IMR-90 (cell line): ENCODE results near the gene TRPM6. TPM values are rescaled to one million over a fixed set of nuclear protein-coding genes. Genes with fewer than 3 reads are reported as not detected.

Experiments used
- ATAC-seq: fragments of 200-7000 bp; cut with Tn5 transposase; 2 replicates; pipeline ENCODE4 v1.9.1; 2020; ENCODE audit warnings: low read depth, mild to moderate bottlenecking, moderate library complexity
- BruUV-seq: library from RNA; stranded (reverse); fragments of 400-500 nt; replicated peaks from 2 replicates; lab custom pipeline; 2021; lab: Mats Ljungman, UMichigan
- CTCF ChIA-PET: fragments of 300-600 bp; formaldehyde crosslinking; extraction: SDS; loops from one replicate; lab custom pipeline; 2021; ENCODE audit warnings: antibody characterized with exemption; lab: Yijun Ruan, JAX
- POLR2A ChIA-PET: fragments of 300-600 bp; sonication (Branson Sonifier 250); formaldehyde crosslinking; loops from one replicate; lab custom pipeline; 2022; ENCODE audit warnings: antibody characterized with exemption; ENCODE audit not compliant: unreplicated experiment; lab: Charles Lee
- DNase-seq: peaks from one replicate; pipeline ENCODE4 v3.0.0; 2013
- H2AFZ ChIP-seq: replicated peaks from 2 replicates; pipeline ENCODE3; 2013; ENCODE audit warnings: low read length, mild to moderate bottlenecking; ENCODE audit not compliant: poor library complexity
- H2AK5ac ChIP-seq: 2 replicates; pipeline ENCODE4 v1.6.1; 2013; ENCODE audit warnings: low read depth, low read length, inconsistent platforms
- H2AK9ac ChIP-seq: replicated peaks from 2 replicates; pipeline ENCODE3; 2013; ENCODE audit warnings: mild to moderate bottlenecking, low read depth, low read length, moderate library complexity; ENCODE audit not compliant: poor library complexity
- H2BK120ac ChIP-seq: 2 replicates; pipeline ENCODE4 v1.6.1; 2013; ENCODE audit warnings: low read depth, low read length, inconsistent platforms
- H2BK15ac ChIP-seq: 3 replicates; pipeline ENCODE4 v1.6.1; 2013; ENCODE audit warnings: low read depth, low read length, inconsistent platforms
- H2BK20ac ChIP-seq: 2 replicates; pipeline ENCODE4 v1.6.1; 2013; ENCODE audit warnings: low read depth, mild to moderate bottlenecking, inconsistent platforms, low read length, moderate library complexity
- H2BK5ac ChIP-seq: 2 replicates; pipeline ENCODE4 v1.6.1; 2013; ENCODE audit warnings: mild to moderate bottlenecking, low read depth, low read length, inconsistent platforms; ENCODE audit not compliant: poor library complexity, severe bottlenecking
- H3K14ac ChIP-seq: replicated peaks from 2 replicates; pipeline ENCODE4 v1.6.1; 2013; ENCODE audit warnings: low read depth, low read length, inconsistent platforms
- H3K18ac ChIP-seq: 2 replicates; pipeline ENCODE4 v1.6.1; 2013; ENCODE audit warnings: low read depth, low read length, control low read depth
- H3K23ac ChIP-seq: 2 replicates; pipeline ENCODE4 v1.6.1; 2013; ENCODE audit warnings: low read depth, low read length, inconsistent platforms
- H3K27ac ChIP-seq: 2 replicates; pipeline ENCODE4 v1.5.1; 2013; ENCODE audit warnings: mild to moderate bottlenecking, control low read depth, low read length; ENCODE audit not compliant: insufficient read depth
- H3K27me3 ChIP-seq: 2 replicates; pipeline ENCODE4 v1.6.1; 2013; ENCODE audit warnings: low read length; ENCODE audit not compliant: control insufficient read depth, insufficient read depth
- H3K36me3 ChIP-seq: 2 replicates; pipeline ENCODE4 v1.6.1; 2013; ENCODE audit warnings: low read length, mixed read lengths; ENCODE audit not compliant: control insufficient read depth, insufficient read depth
- H3K4ac ChIP-seq: 2 replicates; pipeline ENCODE4 v1.6.1; 2013; ENCODE audit warnings: low read depth, low read length, inconsistent platforms
- H3K4me1 ChIP-seq: 2 replicates; pipeline ENCODE4 v1.6.1; 2013; ENCODE audit warnings: low read length, mixed read lengths; ENCODE audit not compliant: control insufficient read depth, insufficient read depth
- H3K4me2 ChIP-seq: 2 replicates; pipeline ENCODE4 v1.6.1; 2013; ENCODE audit warnings: low read depth, mild to moderate bottlenecking, control low read depth, low read length, moderate library complexity
- H3K4me3 ChIP-seq: 2 replicates; pipeline ENCODE4 v1.5.1; 2013; ENCODE audit warnings: low read depth, mild to moderate bottlenecking, control low read depth, low read length, moderate library complexity; ENCODE audit not compliant: insufficient read depth
- H3K56ac ChIP-seq: 2 replicates; pipeline ENCODE4 v1.6.1; 2013; ENCODE audit warnings: low read length, inconsistent platforms; ENCODE audit not compliant: insufficient read depth; ENCODE audit errors: extremely low read depth
- H3K79me1 ChIP-seq, 2 experiments: 2 replicates each; pipeline ENCODE4 v1.6.1; 2013; ENCODE audit warnings: low read length in 2 of 2, inconsistent platforms in 1 of 2, low read depth in 1 of 2
- H3K9ac ChIP-seq: 2 replicates; pipeline ENCODE4 v1.6.1; 2013; ENCODE audit warnings: low read depth, low read length, control low read depth
- H3K9me1 ChIP-seq: 2 replicates; pipeline ENCODE4 v1.6.1; 2013; ENCODE audit warnings: low read length, inconsistent platforms; ENCODE audit not compliant: insufficient read depth
- H3K9me3 ChIP-seq: 2 replicates; pipeline ENCODE4 v1.6.1; 2013; ENCODE audit warnings: low read length; ENCODE audit not compliant: control insufficient read depth, insufficient read depth
- H4K20me1 ChIP-seq: 2 replicates; pipeline ENCODE4 v1.6.1; 2013; ENCODE audit warnings: low read length, inconsistent platforms; ENCODE audit not compliant: insufficient read depth
- H4K5ac ChIP-seq: 2 replicates; pipeline ENCODE4 v1.6.1; 2013; ENCODE audit warnings: mild to moderate bottlenecking, low read depth, low read length, control low read depth
- H4K8ac ChIP-seq, 2 experiments: 2 replicates each; pipeline ENCODE4 v1.6.1; 2013; ENCODE audit warnings: low read depth in 2 of 2, low read length in 2 of 2, control low read depth in 1 of 2, inconsistent platforms in 1 of 2
- H4K91ac ChIP-seq: 2 replicates; pipeline ENCODE4 v1.6.1; 2013; ENCODE audit warnings: low read depth, low read length, inconsistent platforms; ENCODE audit not compliant: insufficient read depth
- BHLHE40 ChIP-seq: fragments of 150-350 bp; IDR thresholded peaks from 2 replicates; pipeline ENCODE4 v1.6.1; 2016; ENCODE audit warnings: mild to moderate bottlenecking, low read depth, low read length
- CEBPB ChIP-seq: IDR thresholded peaks from 2 replicates; pipeline ENCODE4 v1.6.1; 2012; ENCODE audit warnings: low read depth, low read length, improper control_type of control experiment
- CHD1 ChIP-seq: IDR thresholded peaks from 2 replicates; pipeline ENCODE4 v1.6.1; 2012; ENCODE audit warnings: low read depth, low read length, improper control_type of control experiment
- ELK1 ChIP-seq: fragments of 150-350 bp; IDR thresholded peaks from 2 replicates; pipeline ENCODE4 v1.6.1; 2016; ENCODE audit warnings: low read depth, mild to moderate bottlenecking, low read length, moderate library complexity, borderline replicate concordance
- FOS ChIP-seq: fragments of 150-350 bp; IDR thresholded peaks from 2 replicates; pipeline ENCODE4 v1.6.1; 2016; ENCODE audit warnings: low read depth, low read length
- MAFK ChIP-seq: IDR thresholded peaks from 2 replicates; pipeline ENCODE4 v1.6.1; 2012; ENCODE audit warnings: low read depth, low read length, improper control_type of control experiment
- MAZ ChIP-seq: IDR thresholded peaks from 2 replicates; pipeline ENCODE4 v1.6.1; 2012; ENCODE audit warnings: low read depth, mild to moderate bottlenecking, low read length, improper control_type of control experiment, moderate library complexity, borderline replicate concordance
- MXI1 ChIP-seq: IDR thresholded peaks from 2 replicates; pipeline ENCODE4 v1.6.1; 2012; ENCODE audit warnings: low read depth, mild to moderate bottlenecking, low read length, moderate library complexity, borderline replicate concordance
- NFE2L2 ChIP-seq: fragments of 150-350 bp; IDR thresholded peaks from 2 replicates; pipeline ENCODE4 v1.6.1; 2016; ENCODE audit warnings: low read depth, mild to moderate bottlenecking, low read length
- POLR2A ChIP-seq: IDR thresholded peaks from 2 replicates; pipeline ENCODE4 v1.6.1; 2012; ENCODE audit warnings: mild to moderate bottlenecking, low read depth, low read length
- RAD21 ChIP-seq: IDR thresholded peaks from 2 replicates; pipeline ENCODE4 v1.6.1; 2012; ENCODE audit warnings: low read length, improper control_type of control experiment
- RCOR1 ChIP-seq: IDR thresholded peaks from 2 replicates; pipeline ENCODE4 v1.6.1; 2012; ENCODE audit warnings: mild to moderate bottlenecking, low read length, improper control_type of control experiment; ENCODE audit not compliant: insufficient replicate concordance
- RFX5 ChIP-seq: IDR thresholded peaks from 2 replicates; pipeline ENCODE4 v1.8.0; 2012; ENCODE audit warnings: low read depth, mild to moderate bottlenecking, low read length, moderate library complexity
- SMC3 ChIP-seq: fragments of 150-350 bp; IDR thresholded peaks from 2 replicates; pipeline ENCODE4 v1.6.1; 2016; ENCODE audit warnings: low read depth, mild to moderate bottlenecking, antibody characterized with exemption, low read length, moderate library complexity
- USF2 ChIP-seq: fragments of 150-350 bp; IDR thresholded peaks from 2 replicates; pipeline ENCODE4 v1.6.1; 2017; ENCODE audit warnings: mild to moderate bottlenecking, antibody characterized with exemption, low read length, low read depth
- whole genome bisulfite sequencing, 2 experiments: methylation state at CpG; one replicate each; pipeline versions ENCODE4 v1.1.5 to v1.1.7; 2013; ENCODE audit warnings: missing lambda C conversion rate in 2 of 2; ENCODE audit not compliant: insufficient read length in 1 of 2; ENCODE audit errors: extremely low coverage in 2 of 2; 5-methylcytosine and 5-hydroxymethylcytosine counted together
- dilution Hi-C: fragments of 300-500 bp; cut with HindIII; formaldehyde crosslinking; loops from one replicate; pipeline ENCODE4 v1.14.3; 2018; ENCODE audit warnings: low sequenced_read_pairs; ENCODE audit not compliant: unreplicated experiment
- in situ Hi-C: fragments of 300-500 bp; cut with MboI; formaldehyde crosslinking; loops from 3 replicates; pipeline ENCODE4 v1.14.3; 2019; ENCODE audit warnings: low sequenced_read_pairs, inconsistent platforms, mixed read lengths
- intact Hi-C: fragments of 100-400 bp; cut with micrococcal nuclease; formaldehyde crosslinking; loops from 2 replicates; pipeline ENCODE4 v1.10.0; 2022
- polyA plus RNA-seq, 3 experiments: library from polyadenylated mRNA; depleted of rRNA; stranded (reverse); fragments of >200 nt; gene quantifications; 2 replicates each; pipeline ENCODE4 v1.2.3, GENCODE V29; 2012; ENCODE audit warnings: low replicate concordance in 1 of 3
- total RNA-seq: library from RNA; depleted of rRNA; stranded (reverse); fragments of >200 nt; gene quantifications from 2 replicates; pipeline ENCODE4 v1.2.3, GENCODE V29; 2012
- TF ChIP-seq, protein P1 (sequence below): conservative IDR thresholded peaks from 2 replicates; pipeline ENCODE4 v1.5.1; 2012; ENCODE audit warnings: mild to moderate bottlenecking, low read depth, low read length, improper control_type of control experiment

TRPM6 gene
- total and polyA plus RNA-seq, 2 of the 4 experiments (the other 2 are of a cell fraction): under 0.01 to 0.02 TPM

GRCh38 chr9:74735761-74736160, 152.0 kb downstream of the TRPM6 start:
- no TSS peak for BruUV-seq
- Histone ChIP-seq H2AK5ac (no peak overlapping the region), H3K9me1 (no peaks in the 10 kb centered on the region), H2AK9ac (no peak overlapping the region), H3K9ac (no peak overlapping the region), H3K56ac (no peak overlapping the region), H3K79me1 (no peaks in the 10 kb centered on the region), H3K18ac (no peak overlapping the region), H3K4ac (no peak overlapping the region), H3K4me3 (no peak overlapping the region), H2AFZ (no peak overlapping the region), H2BK5ac (no peak overlapping the region), H4K8ac (no peak overlapping the region), H4K91ac (no peak overlapping the region), H3K36me3 (no peaks in the 10 kb centered on the region), H3K4me2 (no peak overlapping the region; the same call in 1 of the 2 replicates), H3K4me1 (no peaks in the 10 kb centered on the region), H2BK120ac (no peak overlapping the region), H3K14ac (no peak overlapping the region), H3K23ac (no peak overlapping the region), H3K27ac (no peak overlapping the region), H2BK15ac (no peak overlapping the region), H4K20me1 (no peaks in the 10 kb centered on the region), H4K5ac (no peak overlapping the region), H3K9me3 (no peaks in the 10 kb centered on the region), H2BK20ac (no peak overlapping the region), H3K27me3 (no peaks in the 10 kb centered on the region; the same call in 1 of the 2 replicates)
- DNase-seq (no peak), ATAC-seq (no peak)
- WGBS, 2 experiments: 0% methylated on average over 1 of the region's 4 CpGs; no CpG with 5 or more reads in 1 of the 2 experiments
- TF ChIP-seq FOS (no peak), RCOR1 (no peak), NFE2L2 (no peak), RAD21 (no peak), CEBPB (no peak), ELK1 (no peak), BHLHE40 (no peak), POLR2A (no peak), SMC3 (no peak), MAFK (no peak), USF2 (no peak), CHD1 (no peak), MXI1 (no peak), MAZ (no peak), RFX5 (no peak)
- TF ChIP-seq, protein P1, sequence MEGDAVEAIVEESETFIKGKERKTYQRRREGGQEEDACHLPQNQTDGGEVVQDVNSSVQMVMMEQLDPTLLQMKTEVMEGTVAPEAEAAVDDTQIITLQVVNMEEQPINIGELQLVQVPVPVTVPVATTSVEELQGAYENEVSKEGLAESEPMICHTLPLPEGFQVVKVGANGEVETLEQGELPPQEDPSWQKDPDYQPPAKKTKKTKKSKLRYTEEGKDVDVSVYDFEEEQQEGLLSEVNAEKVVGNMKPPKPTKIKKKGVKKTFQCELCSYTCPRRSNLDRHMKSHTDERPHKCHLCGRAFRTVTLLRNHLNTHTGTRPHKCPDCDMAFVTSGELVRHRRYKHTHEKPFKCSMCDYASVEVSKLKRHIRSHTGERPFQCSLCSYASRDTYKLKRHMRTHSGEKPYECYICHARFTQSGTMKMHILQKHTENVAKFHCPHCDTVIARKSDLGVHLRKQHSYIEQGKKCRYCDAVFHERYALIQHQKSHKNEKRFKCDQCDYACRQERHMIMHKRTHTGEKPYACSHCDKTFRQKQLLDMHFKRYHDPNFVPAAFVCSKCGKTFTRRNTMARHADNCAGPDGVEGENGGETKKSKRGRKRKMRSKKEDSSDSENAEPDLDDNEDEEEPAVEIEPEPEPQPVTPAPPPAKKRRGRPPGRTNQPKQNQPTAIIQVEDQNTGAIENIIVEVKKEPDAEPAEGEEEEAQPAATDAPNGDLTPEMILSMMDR: no peak
- dilution Hi-C loops (no loop called here), in situ Hi-C loops (no loop called here), intact Hi-C loops (loop anchor here (10.0 kb wide), 1 partner anchor 1641 kb away; no protein-coding TSS in a partner anchor)
- ChIA-PET POLR2A (no interaction called here), CTCF (no interaction called here)
